ENCODE data around the gene SH3RF3. TPM values are rescaled to one million over a fixed set of nuclear protein-coding genes. Genes with fewer than 3 reads are reported as not detected.

SH3RF3 gene
- total RNA-seq, 1 donor from 2014 or later: 1.3 TPM

GRCh38 chr2:109172556-109173105 is 43.6 kb downstream of the SH3RF3 start:
- TF ChIP-seq CTCF (IDR thresholded peaks at IDR 0.05; ENCODE audit: unreplicated experiment): no peak
- H3K36me3 Mint-ChIP-seq (ENCODE audit: insufficient read depth): no peaks in the 10 kb centered on the region
- H3K27ac Mint-ChIP-seq: no peak overlapping the region
- peaks cover 7% of the 10 kb centered on the region for H3K4me1 Mint-ChIP-seq (ENCODE audit: low read depth)
- H3K27me3 Mint-ChIP-seq: peaks cover 16% of the 10 kb centered on the region
- H3K9me3 Mint-ChIP-seq (ENCODE audit: low read depth): peaks cover 4% of the 10 kb centered on the region
- no peak for DNase-seq (ENCODE audit: low spot score, unreplicated experiment)
- no peak overlapping the region for H3K4me3 Mint-ChIP-seq (ENCODE audit: low read depth)

- Mint-ChIP-seq H3K36me3 (ENCODE audit: insufficient read depth) (no peaks in the 10 kb centered on the region), H3K4me1 (ENCODE audit: low read depth) (peaks cover 7% of the 10 kb centered on the region), H3K4me3 (ENCODE audit: low read depth) (no peak overlapping the region), H3K27me3 (peaks cover 16% of the 10 kb centered on the region), H3K27ac (no peak overlapping the region), H3K9me3 (ENCODE audit: low read depth) (peaks cover 4% of the 10 kb centered on the region)
- DNase-seq (ENCODE audit: low spot score, unreplicated experiment): no peak
- no peak for TF ChIP-seq CTCF (IDR thresholded peaks at IDR 0.05; ENCODE audit: unreplicated experiment)
Measured at GRCh38 chr2:109173311-109174171, 44.5 kb downstream of the SH3RF3 start.

GRCh38 chr2:109174214-109174613 is 45.2 kb downstream of the SH3RF3 start:
- H3K36me3 Mint-ChIP-seq (ENCODE audit: insufficient read depth): no peaks in the 10 kb centered on the region
- H3K27ac Mint-ChIP-seq: no peak overlapping the region
- no peak for TF ChIP-seq CTCF (IDR thresholded peaks at IDR 0.05; ENCODE audit: unreplicated experiment)
- peaks cover 7% of the 10 kb centered on the region for H3K4me1 Mint-ChIP-seq (ENCODE audit: low read depth)
- peaks cover 4% of the 10 kb centered on the region for H3K9me3 Mint-ChIP-seq (ENCODE audit: low read depth)
- no peak overlapping the region for H3K4me3 Mint-ChIP-seq (ENCODE audit: low read depth)
- peaks cover 16% of the 10 kb centered on the region for H3K27me3 Mint-ChIP-seq
- DNase-seq (ENCODE audit: low spot score, unreplicated experiment): no peak

GRCh38 chr2:109174626-109175349 is 45.8 kb downstream of the SH3RF3 start:
- Mint-ChIP-seq H3K9me3 (ENCODE audit: low read depth) (peaks cover 8% of the 10 kb centered on the region), H3K27ac (no peak overlapping the region), H3K27me3 (peaks cover 16% of the 10 kb centered on the region), H3K36me3 (ENCODE audit: insufficient read depth) (no peaks in the 10 kb centered on the region), H3K4me3 (ENCODE audit: low read depth) (no peak overlapping the region), H3K4me1 (ENCODE audit: low read depth) (peaks cover 7% of the 10 kb centered on the region)
- no peak for TF ChIP-seq CTCF (IDR thresholded peaks at IDR 0.05; ENCODE audit: unreplicated experiment)
- DNase-seq (ENCODE audit: low spot score, unreplicated experiment): no peak

- Mint-ChIP-seq H3K27ac (no peak overlapping the region), H3K36me3 (ENCODE audit: insufficient read depth) (no peaks in the 10 kb centered on the region), H3K27me3 (peaks cover 16% of the 10 kb centered on the region), H3K9me3 (ENCODE audit: low read depth) (peaks cover 11% of the 10 kb centered on the region), H3K4me1 (ENCODE audit: low read depth) (peaks cover 7% of the 10 kb centered on the region), H3K4me3 (ENCODE audit: low read depth) (no peak overlapping the region)
- DNase-seq (ENCODE audit: low spot score, unreplicated experiment): no peak
- no peak for TF ChIP-seq CTCF (IDR thresholded peaks at IDR 0.05; ENCODE audit: unreplicated experiment)
Measured at GRCh38 chr2:109175350-109175678, 46.3 kb downstream of the SH3RF3 start.
